ENCODE data around the gene PATE2. TPM values are rescaled to one million over a fixed set of nuclear protein-coding genes. Genes with fewer than 3 reads are reported as not detected.

Gene PATE2
- total RNA-seq, 3 donors from 2014 or later = 0.22 TPM; not detected in 2

DNA sequence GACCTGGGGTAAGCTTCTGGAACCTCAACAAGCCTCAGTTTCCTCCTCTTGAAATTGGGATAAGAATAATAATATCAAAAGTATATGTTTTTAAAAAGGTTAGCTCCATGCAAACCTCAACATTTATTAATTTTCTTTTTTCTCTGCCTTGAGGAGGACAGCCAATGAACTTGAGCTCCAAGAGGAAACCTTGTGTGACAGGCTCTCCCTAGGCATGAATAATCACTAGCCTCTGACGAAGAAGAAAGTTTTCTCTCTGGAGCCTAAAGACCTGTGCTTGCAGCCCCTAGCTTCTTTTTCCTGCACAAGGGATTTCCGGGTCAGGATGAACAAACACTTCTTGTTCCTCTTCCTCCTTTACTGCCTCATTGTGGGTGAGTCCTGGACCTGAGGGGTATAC lies 9.2 kb upstream of the PATE2 start, which contains the start of gene PATE3:
Gene PATE3 (plus strand): TSS at position 301 of the 400 bp plus-strand sequence. CDS start 25 bp downstream, at position 326.
- H3K36me3 ChIP-seq (ENCODE audit: low read depth) = no peaks in the 10 kb centered on the region
- DNase-seq (no peak), ATAC-seq (no peak)
- TF ChIP-seq CTCF (IDR thresholded peaks at IDR 0.05) = no peak
- intact Hi-C loops (cut with DNase I, micrococcal nuclease) = no loop called here
- H3K9me3 ChIP-seq = no peaks in the 10 kb centered on the region
- no peak within 1 kb of the TSS for H3K4me3 ChIP-seq
- no peaks in the 10 kb centered on the region for H3K4me1 ChIP-seq (ENCODE audit: low read depth)

GRCh38 chr11:125784678-125785077 lies 6.0 kb upstream of the PATE2 start:
- DNase-seq (no peak), ATAC-seq (no peak)
- H3K4me3 ChIP-seq = no peak overlapping the region
- intact Hi-C loops (cut with DNase I, micrococcal nuclease) = no loop called here
- TF ChIP-seq CTCF (IDR thresholded peaks at IDR 0.05) = no peak
- H3K4me1 ChIP-seq (ENCODE audit: low read depth) = no peaks in the 10 kb centered on the region
- no peaks in the 10 kb centered on the region for H3K9me3 ChIP-seq
- no peaks in the 10 kb centered on the region for H3K36me3 ChIP-seq (ENCODE audit: low read depth)

- ATAC-seq (no peak), DNase-seq (no peak)
- intact Hi-C loops (cut with DNase I, micrococcal nuclease) = no loop called here
- no peaks in the 10 kb centered on the region for H3K4me1 ChIP-seq (ENCODE audit: low read depth)
- H3K36me3 ChIP-seq (ENCODE audit: low read depth) = no peaks in the 10 kb centered on the region
- H3K4me3 ChIP-seq = no peak overlapping the region
- no peak for TF ChIP-seq CTCF (IDR thresholded peaks at IDR 0.05)
- H3K9me3 ChIP-seq = no peaks in the 10 kb centered on the region
Measured at GRCh38 chr11:125777309-125777708, 1.3 kb downstream of the PATE2 start.

DNA sequence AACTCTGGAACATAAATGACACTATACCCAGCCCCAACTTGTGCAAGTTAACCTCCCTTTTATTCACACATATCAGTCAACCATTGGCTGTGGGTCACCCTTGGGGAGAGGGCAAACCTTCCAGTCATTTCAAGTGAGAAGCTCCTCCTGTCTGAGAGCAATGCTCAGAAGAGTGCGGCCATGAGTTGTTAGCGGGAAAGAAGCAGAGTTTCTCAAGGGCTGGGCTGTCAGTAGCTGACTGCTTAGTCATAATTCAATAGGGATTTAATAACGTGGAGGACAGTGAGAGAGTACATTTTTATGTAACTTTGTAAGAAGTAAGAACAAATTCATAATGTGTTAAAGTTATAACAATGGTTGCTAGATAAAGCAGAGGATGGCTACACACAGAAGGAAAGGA lies 5.1 kb downstream of the PATE2 start:
- ATAC-seq = no peak
- intact Hi-C loops (cut with DNase I, micrococcal nuclease) = no loop called here
- Histone ChIP-seq H3K9me3 (no peaks in the 10 kb centered on the region), H3K36me3 (ENCODE audit: low read depth) (no peaks in the 10 kb centered on the region), H3K4me1 (ENCODE audit: low read depth) (no peaks in the 10 kb centered on the region), H3K4me3 (no peak overlapping the region)
- no peak for DNase-seq
- TF ChIP-seq CTCF (IDR thresholded peaks at IDR 0.05) = no peak

DNA sequence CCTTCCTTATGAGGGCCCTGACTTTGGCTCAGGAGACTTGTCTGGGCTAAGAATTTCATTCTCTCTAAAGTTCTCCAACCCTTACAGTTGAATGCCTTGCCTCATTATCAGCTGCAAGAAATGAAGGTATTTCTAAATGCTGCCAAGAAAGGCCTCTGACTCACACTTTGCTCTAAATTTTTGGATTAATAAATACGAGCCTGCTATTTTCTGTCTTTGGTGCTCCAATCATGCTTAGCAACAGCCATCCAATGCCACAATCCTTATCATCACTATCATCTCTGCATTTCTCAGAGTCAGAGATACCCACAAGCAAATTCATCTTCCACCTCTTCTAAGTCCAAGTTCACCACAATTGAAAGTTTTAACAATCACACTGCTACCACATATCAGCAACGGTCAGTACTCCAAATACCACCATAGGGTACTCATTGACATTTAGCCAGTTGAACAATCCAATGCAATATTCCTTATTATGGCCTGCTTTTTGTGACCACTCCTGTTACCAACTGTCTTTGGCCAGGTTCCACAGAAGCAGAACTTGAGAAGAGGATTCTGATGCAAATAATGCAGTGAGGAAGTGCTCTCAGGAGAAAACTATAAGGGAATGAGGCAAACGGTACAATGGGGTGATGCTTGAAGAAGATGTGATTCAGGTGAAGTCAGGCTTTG lies 5.7 kb downstream of the PATE2 start:
- DNase-seq = no peak
- no peaks in the 10 kb centered on the region for H3K36me3 ChIP-seq (ENCODE audit: low read depth)
- no peaks in the 10 kb centered on the region for H3K9me3 ChIP-seq
- intact Hi-C loops (cut with DNase I, micrococcal nuclease) = no loop called here
- H3K4me1 ChIP-seq (ENCODE audit: low read depth) = no peaks in the 10 kb centered on the region
- no peak for TF ChIP-seq CTCF (IDR thresholded peaks at IDR 0.05)
- ATAC-seq = no peak
- no peak overlapping the region for H3K4me3 ChIP-seq

- no peak for ATAC-seq
- H3K36me3 ChIP-seq (ENCODE audit: low read depth) = no peaks in the 10 kb centered on the region
- intact Hi-C loops (cut with DNase I, micrococcal nuclease) = no loop called here
Measured at GRCh38 chr11:125770583-125770982, 8.0 kb downstream of the PATE2 start.

More at GRCh38 chr11:125770583-125770982, 8.0 kb downstream of the PATE2 start:
- Histone ChIP-seq H3K4me3 (no peak overlapping the region), H3K9me3 (no peaks in the 10 kb centered on the region), H3K4me1 (ENCODE audit: low read depth) (no peaks in the 10 kb centered on the region)
- no peak for DNase-seq
- no peak for TF ChIP-seq CTCF (IDR thresholded peaks at IDR 0.05)
